Neural progenitor cell (in vitro differentiated cells): Measurements from ENCODE around the gene CDC25B.

Experiments
- EZH2 ChIP-seq: fragments of 200-600 bp; sonication (generic); IDR thresholded peaks from 2 replicates; pipeline ENCODE4 v1.6.1; 2017; ENCODE audit warnings: antibody characterized with exemption, mild to moderate bottlenecking, moderate library complexity
- TF ChIP-seq, protein P1 (sequence below): fragments of 200-600 bp; sonication (generic); IDR thresholded peaks from 2 replicates; pipeline ENCODE4 v1.5.1; 2017; ENCODE audit warnings: antibody characterized with exemption, mild to moderate bottlenecking

DNA sequence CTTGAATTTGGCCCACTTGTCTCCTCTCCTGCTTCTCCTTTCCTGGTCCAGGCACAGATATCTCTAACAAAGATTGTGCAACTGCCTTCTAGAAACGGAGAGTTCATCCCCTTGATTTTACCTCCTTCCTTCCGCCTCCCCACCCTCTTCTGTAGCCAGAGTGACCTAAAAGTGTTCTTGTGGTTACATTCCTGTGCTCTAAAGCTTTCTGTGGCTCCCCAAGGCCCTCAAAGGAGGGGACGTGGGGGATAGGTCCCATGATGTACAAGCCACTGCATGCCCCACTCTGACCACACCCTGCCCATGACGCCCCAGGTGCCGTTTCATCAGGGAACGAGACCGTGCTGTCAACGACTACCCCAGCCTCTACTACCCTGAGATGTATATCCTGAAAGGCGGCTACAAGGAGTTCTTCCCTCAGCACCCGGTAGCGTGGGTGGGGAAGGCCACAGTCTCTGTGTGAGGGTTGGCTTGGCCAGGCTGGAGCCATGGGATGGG, 8.2 kb downstream of the CDC25B start:
- TF ChIP-seq EZH2 = no peak
- TF ChIP-seq, protein P1, sequence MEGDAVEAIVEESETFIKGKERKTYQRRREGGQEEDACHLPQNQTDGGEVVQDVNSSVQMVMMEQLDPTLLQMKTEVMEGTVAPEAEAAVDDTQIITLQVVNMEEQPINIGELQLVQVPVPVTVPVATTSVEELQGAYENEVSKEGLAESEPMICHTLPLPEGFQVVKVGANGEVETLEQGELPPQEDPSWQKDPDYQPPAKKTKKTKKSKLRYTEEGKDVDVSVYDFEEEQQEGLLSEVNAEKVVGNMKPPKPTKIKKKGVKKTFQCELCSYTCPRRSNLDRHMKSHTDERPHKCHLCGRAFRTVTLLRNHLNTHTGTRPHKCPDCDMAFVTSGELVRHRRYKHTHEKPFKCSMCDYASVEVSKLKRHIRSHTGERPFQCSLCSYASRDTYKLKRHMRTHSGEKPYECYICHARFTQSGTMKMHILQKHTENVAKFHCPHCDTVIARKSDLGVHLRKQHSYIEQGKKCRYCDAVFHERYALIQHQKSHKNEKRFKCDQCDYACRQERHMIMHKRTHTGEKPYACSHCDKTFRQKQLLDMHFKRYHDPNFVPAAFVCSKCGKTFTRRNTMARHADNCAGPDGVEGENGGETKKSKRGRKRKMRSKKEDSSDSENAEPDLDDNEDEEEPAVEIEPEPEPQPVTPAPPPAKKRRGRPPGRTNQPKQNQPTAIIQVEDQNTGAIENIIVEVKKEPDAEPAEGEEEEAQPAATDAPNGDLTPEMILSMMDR = no peak
